HG03432 (cell line): ENCODE results near the gene FGF14.

ENCODE experiments used
- ATAC-seq: cut with Tn5 transposase; IDR thresholded peaks from one replicate; pipeline ENCODE4 v1.9.1; 2021; ENCODE audit warnings: mild to moderate bottlenecking, moderate library complexity; ENCODE audit not compliant: unreplicated experiment

The FGF14 gene

DNA sequence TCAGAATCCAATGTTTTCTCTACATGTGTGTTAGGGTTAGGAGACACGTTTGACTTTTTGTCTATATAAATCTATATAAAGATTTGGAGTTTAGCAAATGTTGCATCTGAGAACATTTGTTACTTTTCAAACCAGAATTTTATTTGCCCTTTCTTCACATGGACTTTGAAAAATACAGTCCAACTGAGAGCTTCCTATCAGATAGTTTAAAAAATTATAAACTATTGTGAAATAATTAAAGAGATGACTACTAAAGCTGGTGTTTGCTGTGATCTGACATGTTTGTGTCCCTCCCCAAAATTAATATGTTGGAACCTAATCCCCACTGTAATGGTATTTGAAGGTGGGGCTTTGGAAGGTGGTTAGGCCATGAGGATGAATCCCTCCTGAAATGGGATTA, 652.3 kb downstream of the FGF14 start:
- no peak for ATAC-seq

DNA sequence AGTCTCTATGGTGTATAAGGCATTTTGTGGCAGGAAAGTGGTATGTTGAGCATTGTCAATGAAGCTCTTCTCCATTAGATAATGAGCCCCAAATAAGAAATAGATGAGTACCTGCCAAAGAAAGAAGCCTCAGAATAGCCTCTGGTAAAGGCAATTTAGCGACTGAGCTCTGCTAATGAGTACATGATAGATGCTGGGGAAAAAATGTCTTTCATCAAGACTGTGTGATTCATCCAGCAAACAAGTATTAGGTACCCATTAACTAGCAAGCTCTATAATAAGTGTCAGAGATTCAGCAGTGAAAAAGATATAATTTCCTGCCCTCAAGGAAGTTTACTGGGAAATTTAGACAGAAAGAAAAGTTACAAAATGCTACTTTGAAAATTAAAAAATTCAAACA, 654.8 kb downstream of the FGF14 start:
- ATAC-seq, result no peak

GRCh38 chr13:101746513-101746912, 655.3 kb downstream of the FGF14 start:
- no peak for ATAC-seq

DNA sequence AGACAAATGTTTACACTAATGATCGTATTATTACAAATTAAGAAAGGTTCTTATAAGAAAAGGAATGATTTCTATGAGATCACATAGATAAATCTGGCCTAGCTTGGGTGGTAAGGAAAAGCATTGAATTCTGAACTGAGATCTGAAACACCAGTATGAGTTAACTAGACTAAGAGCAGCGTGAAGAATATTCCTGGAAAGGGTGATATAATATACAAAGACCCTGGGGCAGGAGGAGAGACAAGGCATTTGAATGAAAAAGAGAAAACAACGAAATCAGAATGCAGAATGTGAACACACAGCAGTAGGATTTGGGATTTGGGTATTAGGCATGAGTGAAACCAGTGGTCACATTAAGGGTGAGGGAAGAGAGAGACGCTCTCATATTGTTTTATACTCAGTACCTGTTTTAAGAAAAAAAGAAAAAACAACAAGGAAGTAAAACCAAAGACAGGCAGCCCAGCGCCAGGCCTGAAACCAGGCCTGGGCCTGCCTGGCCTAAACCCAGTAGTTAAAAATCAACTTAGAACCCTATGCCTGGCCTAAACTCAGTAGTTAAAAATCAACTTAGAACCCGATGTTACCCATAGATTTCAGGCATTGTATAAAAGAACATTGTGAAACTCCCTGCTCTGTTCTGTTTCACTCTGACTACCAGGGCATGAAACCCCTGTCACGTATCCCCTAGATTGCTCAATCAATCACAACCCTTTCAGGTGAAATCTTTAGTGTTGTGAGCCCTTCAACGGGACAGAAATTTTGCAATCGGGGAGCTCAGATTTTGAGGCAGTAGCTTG, 662.3 kb downstream of the FGF14 start:
- ATAC-seq, result peak; percentile 89

DNA sequence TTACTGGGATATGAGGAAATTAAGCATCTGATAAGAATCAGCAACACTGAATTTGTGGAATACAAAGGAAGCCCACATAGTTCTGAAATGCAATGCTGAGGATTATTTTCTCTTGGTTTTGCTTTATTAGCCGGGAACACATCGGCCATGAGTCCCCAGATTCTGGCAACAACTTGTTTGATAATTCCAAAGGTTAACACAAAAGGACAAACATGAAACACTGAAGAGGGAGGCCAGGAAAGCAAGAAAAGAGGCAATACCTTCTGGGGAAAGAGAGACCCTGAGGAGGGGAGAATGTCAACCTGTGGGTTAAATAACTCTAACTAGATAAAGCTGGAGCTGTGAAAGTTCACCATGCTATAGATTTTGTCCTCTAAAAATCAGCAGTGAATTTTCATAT, 663.5 kb downstream of the FGF14 start:
- ATAC-seq, result no peak

GRCh38 chr13:101736566-101736965, 665.3 kb downstream of the FGF14 start:
- ATAC-seq, result no peak

DNA sequence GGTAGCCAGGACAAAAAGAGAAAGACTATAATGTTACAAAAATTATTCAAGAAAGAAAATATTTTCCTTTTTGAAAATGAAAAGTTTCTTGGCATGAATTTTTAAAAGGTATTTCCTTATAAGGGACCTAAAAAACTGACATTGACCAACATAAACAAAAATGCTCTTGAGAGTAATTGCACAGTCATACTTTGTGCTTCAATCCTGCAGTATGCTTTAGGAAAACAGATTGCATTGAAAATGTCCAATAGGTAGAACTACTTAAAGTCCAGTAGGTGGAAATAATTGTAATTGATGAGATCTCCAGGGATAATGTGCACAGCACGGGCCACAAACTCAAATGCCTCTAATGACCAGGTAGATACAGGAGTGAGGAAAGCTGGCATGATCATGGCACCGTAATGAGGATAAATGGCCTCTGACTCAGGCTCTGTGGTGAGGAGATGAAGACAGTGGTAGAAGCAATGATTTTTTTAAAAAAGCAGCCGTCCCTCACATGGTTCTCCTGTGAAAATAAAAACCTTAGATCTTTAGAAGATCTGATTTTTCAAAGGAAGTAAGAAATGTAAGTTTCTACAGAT, 671.3 kb downstream of the FGF14 start:
- ATAC-seq, result no peak

GRCh38 chr13:101728615-101729014, 673.2 kb downstream of the FGF14 start:
- ATAC-seq, result no peak

GRCh38 chr13:101728021-101728420, 673.8 kb downstream of the FGF14 start:
- no peak for ATAC-seq

DNA sequence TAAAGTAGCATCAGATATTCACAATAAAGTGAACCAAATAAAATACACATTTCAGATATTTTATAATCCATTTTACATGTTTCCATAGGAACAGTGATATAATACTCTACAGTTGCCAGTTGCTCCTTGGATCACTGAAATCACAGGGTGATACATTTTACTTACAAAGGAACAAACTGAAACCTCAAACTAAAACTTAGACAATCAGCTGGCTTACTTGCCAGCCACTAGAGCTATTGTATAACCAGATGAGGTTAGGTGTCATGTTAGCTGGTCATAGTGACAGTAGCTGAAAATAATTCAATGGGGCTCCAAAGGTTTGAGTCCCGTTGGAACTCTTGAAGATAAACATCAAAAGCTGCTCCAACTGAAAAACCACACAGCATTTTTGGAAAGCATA, 674.7 kb downstream of the FGF14 start:
- no peak for ATAC-seq

- no peak for ATAC-seq
These were observed 675.2 kb downstream of the FGF14 start for GRCh38 chr13:101726681-101727080.

GRCh38 chr13:101718496-101718895, 683.4 kb downstream of the FGF14 start:
- ATAC-seq, result no peak

- ATAC-seq, result no peak
These were observed 684.5 kb downstream of the FGF14 start for GRCh38 chr13:101717353-101717752.

GRCh38 chr13:101714195-101714594, 687.7 kb downstream of the FGF14 start:
- no peak for ATAC-seq

- no peak for ATAC-seq
These were observed 689.9 kb downstream of the FGF14 start for GRCh38 chr13:101712026-101712348.

- no peak for ATAC-seq
These were observed 690.4 kb downstream of the FGF14 start for GRCh38 chr13:101711307-101712025.

GRCh38 chr13:101709952-101710351, 691.9 kb downstream of the FGF14 start:
- ATAC-seq, result no peak

- ATAC-seq, result no peak
These were observed 693.7 kb downstream of the FGF14 start for GRCh38 chr13:101708115-101708514.

DNA sequence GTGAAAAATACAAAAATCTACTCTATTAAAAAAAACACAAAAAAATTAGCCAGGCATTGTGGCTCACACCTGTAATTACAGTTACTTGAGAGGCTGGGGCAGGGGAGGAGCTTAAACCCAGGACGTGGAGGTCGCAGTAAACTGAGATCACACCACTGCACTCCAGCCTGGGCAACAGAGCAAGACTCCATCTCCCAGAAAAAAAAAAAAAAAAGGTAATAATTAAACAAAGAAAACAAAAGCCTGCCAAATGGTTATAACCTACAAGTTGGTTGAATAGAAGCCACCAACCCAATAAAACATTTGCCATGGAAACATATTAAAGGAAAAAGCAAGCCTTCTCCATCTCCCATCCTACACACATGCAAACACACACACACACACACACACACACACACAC, 694.2 kb downstream of the FGF14 start:
- ATAC-seq, result no peak

GRCh38 chr13:101706651-101707050, 695.2 kb downstream of the FGF14 start:
- peak; percentile 48 for ATAC-seq

DNA sequence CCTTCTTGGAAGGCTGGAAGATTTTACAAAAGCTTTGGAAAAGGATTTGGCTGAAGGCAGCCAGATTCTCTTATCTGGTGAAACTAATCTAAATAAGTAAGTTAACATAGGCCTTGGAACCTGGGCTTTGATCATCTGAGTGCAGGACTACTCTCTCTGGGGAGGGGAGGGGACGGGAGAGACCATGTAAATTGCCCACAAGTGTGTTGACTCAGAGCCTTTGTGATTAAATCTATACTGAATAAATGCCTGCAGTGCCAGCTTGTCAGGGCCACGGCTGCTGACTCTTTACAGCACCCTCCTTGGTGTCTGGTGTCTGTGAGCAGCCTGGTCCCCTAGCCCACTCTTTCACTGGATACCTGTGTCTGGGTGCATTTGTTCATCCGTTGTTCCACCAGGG, 698.0 kb downstream of the FGF14 start:
- ATAC-seq, result no peak

GRCh38 chr13:101703081-101703480, 698.8 kb downstream of the FGF14 start:
- ATAC-seq, result no peak
